ENCODE measurements around the gene RASD2. TPM values are rescaled to one million over a fixed set of nuclear protein-coding genes. Genes with fewer than 3 reads are reported as not detected.

RASD2 gene
- total and polyA plus RNA-seq, 9 donors = 0.24 to 4.4 (median 2.8) TPM

DNA sequence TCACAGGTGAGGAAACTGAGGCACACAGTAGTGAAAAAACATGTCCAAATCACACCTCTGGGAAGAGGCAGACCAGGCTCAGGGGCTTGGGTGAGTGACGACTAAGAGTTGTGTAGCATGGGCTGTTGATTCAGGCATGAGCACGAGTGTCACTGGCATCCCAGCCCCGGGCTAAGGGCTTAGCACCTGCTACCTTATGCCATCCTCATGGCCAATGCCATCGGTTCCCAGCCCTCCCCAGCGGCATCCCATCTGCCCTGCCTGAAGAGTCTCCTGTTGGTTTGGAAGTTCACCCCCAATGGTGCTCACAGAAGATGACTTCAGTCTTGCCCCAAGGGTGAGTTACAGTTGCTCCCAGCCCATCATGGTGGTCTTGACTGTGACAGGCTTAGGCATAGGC is 54.1 kb downstream of the RASD2 start:
- no peak overlapping the region for H3K4me3 ChIP-seq
- no peaks in the 10 kb centered on the region for H3K27me3 ChIP-seq
- 95 to 98% (median 96%) methylated on average over 5 of the region's 5 CpGs for WGBS, 3 donors
- no peaks in the 10 kb centered on the region for H3K9me3 ChIP-seq
- intact Hi-C loops (cut with DNase I) = no loop called here
- H3K4me1 ChIP-seq (ENCODE audit: insufficient read depth) = peaks cover 2% of the 10 kb centered on the region
- no peak for TF ChIP-seq EP300 (IDR thresholded peaks at IDR 0.05)
- TF ChIP-seq, protein P1, sequence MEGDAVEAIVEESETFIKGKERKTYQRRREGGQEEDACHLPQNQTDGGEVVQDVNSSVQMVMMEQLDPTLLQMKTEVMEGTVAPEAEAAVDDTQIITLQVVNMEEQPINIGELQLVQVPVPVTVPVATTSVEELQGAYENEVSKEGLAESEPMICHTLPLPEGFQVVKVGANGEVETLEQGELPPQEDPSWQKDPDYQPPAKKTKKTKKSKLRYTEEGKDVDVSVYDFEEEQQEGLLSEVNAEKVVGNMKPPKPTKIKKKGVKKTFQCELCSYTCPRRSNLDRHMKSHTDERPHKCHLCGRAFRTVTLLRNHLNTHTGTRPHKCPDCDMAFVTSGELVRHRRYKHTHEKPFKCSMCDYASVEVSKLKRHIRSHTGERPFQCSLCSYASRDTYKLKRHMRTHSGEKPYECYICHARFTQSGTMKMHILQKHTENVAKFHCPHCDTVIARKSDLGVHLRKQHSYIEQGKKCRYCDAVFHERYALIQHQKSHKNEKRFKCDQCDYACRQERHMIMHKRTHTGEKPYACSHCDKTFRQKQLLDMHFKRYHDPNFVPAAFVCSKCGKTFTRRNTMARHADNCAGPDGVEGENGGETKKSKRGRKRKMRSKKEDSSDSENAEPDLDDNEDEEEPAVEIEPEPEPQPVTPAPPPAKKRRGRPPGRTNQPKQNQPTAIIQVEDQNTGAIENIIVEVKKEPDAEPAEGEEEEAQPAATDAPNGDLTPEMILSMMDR (IDR thresholded peaks at IDR 0.05) = no peak
- no peak for TF ChIP-seq POLR2A (IDR thresholded peaks at IDR 0.05)
- no peak overlapping the region for H3K27ac ChIP-seq
- DNase-seq = no peak
- no peaks in the 10 kb centered on the region for H3K36me3 ChIP-seq

DNA sequence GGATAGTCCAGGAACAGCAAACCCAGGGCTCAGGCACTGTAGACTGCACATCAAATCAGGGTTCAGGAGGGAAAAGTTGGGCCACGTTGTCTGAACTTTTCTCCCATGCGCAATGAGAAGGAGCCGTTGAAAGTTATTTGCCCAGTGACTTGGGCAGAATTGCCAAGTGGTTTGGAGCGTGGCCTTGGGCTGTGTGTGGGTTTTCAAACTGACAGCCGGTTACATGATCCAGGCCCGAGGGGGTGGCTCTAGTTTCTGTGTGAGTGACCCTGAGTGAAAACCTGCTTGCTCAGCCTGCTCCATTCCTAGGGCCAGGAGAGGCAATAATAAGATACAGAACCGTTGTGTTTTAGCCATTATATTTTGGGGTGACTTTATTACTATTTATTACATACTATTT is 56.2 kb downstream of the RASD2 start:
- intact Hi-C loops (cut with DNase I) = no loop called here
- 21 to 50% (median 31%) methylated on average over 7 of the region's 7 CpGs for WGBS, 3 donors

DNA sequence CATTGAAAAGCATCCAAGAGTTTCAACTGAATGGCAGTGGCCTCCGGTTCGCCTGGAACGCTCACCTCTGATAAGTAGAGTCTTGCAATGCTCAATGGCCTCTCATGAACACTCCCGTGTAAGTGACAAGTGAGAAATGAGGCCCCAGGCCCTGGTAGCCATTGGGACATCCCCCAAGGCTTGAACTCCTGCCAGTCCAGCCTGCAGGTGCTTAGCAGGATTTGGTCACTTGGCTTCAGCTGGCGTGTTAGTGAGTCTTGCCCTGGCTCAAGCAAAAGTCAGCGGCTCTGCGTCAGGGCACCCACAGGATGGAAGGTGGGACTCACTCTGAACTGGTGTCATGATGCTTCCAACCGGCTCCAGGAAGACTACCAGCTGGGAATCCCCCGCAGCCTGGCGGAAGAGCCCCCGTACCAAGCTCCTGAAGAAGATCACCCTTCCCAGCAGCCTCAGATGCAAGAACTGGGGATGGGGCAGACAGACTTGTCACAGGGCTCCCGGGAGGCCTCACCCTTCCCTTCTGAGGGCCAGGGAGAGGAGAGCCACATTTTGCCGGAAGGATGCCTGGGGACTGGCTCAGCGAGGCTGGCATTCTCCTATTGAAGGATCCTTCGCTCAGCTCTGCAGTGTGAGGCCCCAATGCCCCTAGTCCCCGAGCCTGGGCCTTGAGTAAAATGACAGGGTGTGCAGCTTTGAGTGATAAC is 57.2 kb downstream of the RASD2 start:
- Histone ChIP-seq H3K27me3 (no peaks in the 10 kb centered on the region), H3K9me3 (no peaks in the 10 kb centered on the region), H3K4me1 (ENCODE audit: insufficient read depth) (no peaks in the 10 kb centered on the region), H3K27ac (no peak overlapping the region), H3K4me3 (no peak overlapping the region), H3K36me3 (no peaks in the 10 kb centered on the region)
- WGBS, 3 donors = 89 to 92% (median 90%) methylated on average over 15 to 16 of the region's 16 CpGs
- no peak for TF ChIP-seq EP300 (IDR thresholded peaks at IDR 0.05)
- TF ChIP-seq POLR2A (IDR thresholded peaks at IDR 0.05) = no peak
- TF ChIP-seq, protein P1 (IDR thresholded peaks at IDR 0.05) = no peak
- no peak for DNase-seq
- intact Hi-C loops (cut with DNase I) = no loop called here

More for the DNA sequence above, 56.2 kb downstream of the RASD2 start:
- Histone ChIP-seq H3K36me3 (no peaks in the 10 kb centered on the region), H3K4me3 (no peak overlapping the region), H3K9me3 (no peaks in the 10 kb centered on the region), H3K27me3 (no peaks in the 10 kb centered on the region), H3K4me1 (ENCODE audit: insufficient read depth) (peaks cover 2% of the 10 kb centered on the region), H3K27ac (peak overlapping the region in 1 of 2 donors; percentile 23)
- DNase-seq = peak in 4 of 5 donors; percentile 43 to 71 (median 58)
- TF ChIP-seq EP300 (IDR thresholded peaks at IDR 0.05) (no peak), POLR2A (IDR thresholded peaks at IDR 0.05) (no peak)
- TF ChIP-seq, protein P1 (IDR thresholded peaks at IDR 0.05) = no peak

DNA sequence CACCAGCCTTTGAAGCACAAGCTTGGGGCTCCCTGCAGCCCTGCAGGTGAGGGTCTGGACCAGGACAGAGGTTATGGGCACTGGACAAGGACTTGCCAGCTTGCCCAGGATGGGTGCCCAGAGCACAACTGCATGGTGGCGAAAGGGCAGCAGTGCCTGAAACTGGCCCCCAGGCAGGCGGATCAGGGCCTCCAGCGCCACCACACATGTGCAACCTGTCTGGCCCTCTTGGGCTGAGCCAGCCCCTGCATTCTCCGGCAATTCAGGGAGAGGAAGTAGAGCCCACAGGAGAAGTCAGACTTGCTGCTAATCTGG is 57.7 kb downstream of the RASD2 start:
- H3K4me3 ChIP-seq = no peak overlapping the region
- intact Hi-C loops (cut with DNase I) = no loop called here
- H3K36me3 ChIP-seq = no peaks in the 10 kb centered on the region
- H3K27me3 ChIP-seq = no peaks in the 10 kb centered on the region
- H3K4me1 ChIP-seq (ENCODE audit: insufficient read depth) = no peaks in the 10 kb centered on the region
- 94 to 98% (median 97%) methylated on average over 4 of the region's 4 CpGs for WGBS, 3 donors
- no peak overlapping the region for H3K27ac ChIP-seq
- TF ChIP-seq EP300 (IDR thresholded peaks at IDR 0.05) (no peak), POLR2A (IDR thresholded peaks at IDR 0.05) (no peak)
- TF ChIP-seq, protein P1 (IDR thresholded peaks at IDR 0.05) = no peak
- H3K9me3 ChIP-seq = no peaks in the 10 kb centered on the region
- no peak for DNase-seq
